HEK293 (cell line): ENCODE results near the gene ADGRL1.
A peak's percentile ranks its signal among the peaks of the same experiment; 100 is the strongest.

ENCODE experiments used
- CTCF ChIA-PET: fragments of 350-600 bp; formaldehyde crosslinking; extraction: SDS; loops from one replicate; lab custom pipeline; 2021; ENCODE audit warnings: antibody characterized with exemption; lab: Yijun Ruan, JAX
- POLR2A ChIA-PET: fragments of 300-600 bp; formaldehyde crosslinking; extraction: SDS; loops from one replicate; lab custom pipeline; 2020; ENCODE audit warnings: antibody characterized with exemption, inconsistent platforms; lab: Yijun Ruan, JAX
- H3K27ac ChIP-seq: fragments of 200-500 bp; sonication (Bioruptor generic); 2 replicates; pipeline ENCODE4 v1.5.1; 2014; ENCODE audit warnings: low read depth, low read length, control low read depth, inconsistent platforms; ENCODE audit errors: extremely low read depth
- H3K36me3 ChIP-seq, 2 experiments: fragments of 200-500 bp in 1 of 2; sonication (Bioruptor generic) in 1 of 2; 1 replicate in 1 of 2; 2 replicates in 1 of 2; pipeline ENCODE4 v1.5.1; 2014 to 2017; ENCODE audit warnings: inconsistent platforms in 2 of 2, low read length in 2 of 2; ENCODE audit not compliant: control insufficient read depth in 2 of 2, insufficient read depth in 1 of 2
- H3K4me1 ChIP-seq: fragments of 200-500 bp; sonication (Bioruptor generic); 2 replicates; pipeline ENCODE4 v1.5.1; 2014; ENCODE audit warnings: mild to moderate bottlenecking, low read length, inconsistent platforms; ENCODE audit not compliant: control insufficient read depth, insufficient read depth
- H3K4me3 ChIP-seq: 2 replicates; pipeline ENCODE4 v1.5.1; 2011; ENCODE audit warnings: low read depth, mild to moderate bottlenecking, control low read depth, low read length, moderate library complexity
- H3K9me3 ChIP-seq: fragments of 200-500 bp; sonication (Bioruptor generic); 2 replicates; pipeline ENCODE4 v1.5.1; 2014; ENCODE audit warnings: low read depth, low read length, inconsistent platforms; ENCODE audit not compliant: control insufficient read depth, insufficient read depth
- BCL11B ChIP-seq: fragments of 450-650 bp; formaldehyde crosslinking; IDR thresholded peaks from 2 replicates; pipeline ENCODE4 v1.5.1; 2016; ENCODE audit warnings: low read depth, missing biosample characterization, missing genetic modification characterization
- CTCF ChIP-seq: fragments of 450-650 bp; formaldehyde crosslinking; IDR thresholded peaks from 2 replicates; pipeline ENCODE4 v1.5.1; 2016; ENCODE audit warnings: missing biosample characterization, missing genetic modification characterization
- KLF17 ChIP-seq: fragments of 450-650 bp; formaldehyde crosslinking; IDR thresholded peaks from 2 replicates; pipeline ENCODE4 v1.5.1; 2016; ENCODE audit warnings: missing biosample characterization, missing genetic modification characterization
- PRDM1 ChIP-seq: fragments of 450-650 bp; formaldehyde crosslinking; IDR thresholded peaks from 2 replicates; pipeline ENCODE4; 2016; ENCODE audit warnings: missing biosample characterization, missing genetic modification characterization
- TSHZ1 ChIP-seq: fragments of 450-650 bp; formaldehyde crosslinking; IDR thresholded peaks from 2 replicates; pipeline ENCODE4 v1.5.1; 2016; ENCODE audit warnings: missing biosample characterization, missing genetic modification characterization, borderline replicate concordance
- YY1 ChIP-seq: fragments of 450-650 bp; formaldehyde crosslinking; IDR thresholded peaks from 2 replicates; pipeline ENCODE4 v1.5.1; 2018; ENCODE audit warnings: missing biosample characterization, missing genetic modification characterization
- ZBTB11 ChIP-seq: fragments of 450-650 bp; formaldehyde crosslinking; conservative IDR thresholded peaks from 2 replicates; pipeline ENCODE4 v1.5.1; 2016; ENCODE audit warnings: low read depth, missing biosample characterization, missing genetic modification characterization
- ZEB2 ChIP-seq: fragments of 450-650 bp; formaldehyde crosslinking; IDR thresholded peaks from 2 replicates; pipeline ENCODE4 v1.5.1; 2016; ENCODE audit warnings: missing biosample characterization, missing genetic modification characterization
- ZFP37 ChIP-seq: fragments of 450-650 bp; formaldehyde crosslinking; IDR thresholded peaks from 2 replicates; pipeline ENCODE4 v1.5.1; 2016; ENCODE audit warnings: missing biosample characterization, missing genetic modification characterization
- ZNF140 ChIP-seq: fragments of 450-650 bp; formaldehyde crosslinking; IDR thresholded peaks from 2 replicates; pipeline ENCODE4 v1.5.1; 2016; ENCODE audit warnings: missing biosample characterization, missing genetic modification characterization
- ZNF19 ChIP-seq: fragments of 450-650 bp; formaldehyde crosslinking; IDR thresholded peaks from 2 replicates; pipeline ENCODE4; 2016; ENCODE audit warnings: missing biosample characterization, missing genetic modification characterization, low read depth
- ZNF2 ChIP-seq: fragments of 450-650 bp; formaldehyde crosslinking; IDR thresholded peaks from 2 replicates; pipeline ENCODE4 v1.5.1; 2016; ENCODE audit warnings: missing biosample characterization, missing genetic modification characterization
- ZNF211 ChIP-seq: fragments of 450-650 bp; formaldehyde crosslinking; IDR thresholded peaks from 2 replicates; pipeline ENCODE4 v1.5.1; 2016; ENCODE audit warnings: low read depth, missing biosample characterization, missing genetic modification characterization
- ZNF335 ChIP-seq: fragments of 450-650 bp; formaldehyde crosslinking; conservative IDR thresholded peaks from 2 replicates; pipeline ENCODE4 v1.5.1; 2016; ENCODE audit warnings: missing biosample characterization, missing genetic modification characterization
- ZNF391 ChIP-seq: fragments of 450-650 bp; formaldehyde crosslinking; IDR thresholded peaks from 2 replicates; pipeline ENCODE4 v1.5.1; 2016; ENCODE audit warnings: low read depth, missing biosample characterization, missing genetic modification characterization, borderline replicate concordance
- ZNF449 ChIP-seq: fragments of 450-650 bp; formaldehyde crosslinking; IDR thresholded peaks from 2 replicates; pipeline ENCODE4 v1.5.1; 2017; ENCODE audit warnings: missing biosample characterization, mild to moderate bottlenecking, missing genetic modification characterization, moderate library complexity
- ZNF501 ChIP-seq: fragments of 450-650 bp; formaldehyde crosslinking; IDR thresholded peaks from 2 replicates; pipeline ENCODE4 v1.5.1; 2016; ENCODE audit warnings: missing biosample characterization, missing genetic modification characterization
- ZNF513 ChIP-seq: fragments of 450-650 bp; IDR thresholded peaks from 2 replicates; pipeline ENCODE4 v1.5.1; 2018; ENCODE audit warnings: missing biosample characterization, missing genetic modification characterization
- ZNF514 ChIP-seq: fragments of 450-650 bp; formaldehyde crosslinking; IDR thresholded peaks from 2 replicates; pipeline ENCODE4 v1.5.1; 2016; ENCODE audit warnings: missing biosample characterization, missing genetic modification characterization
- ZNF530 ChIP-seq: fragments of 450-650 bp; formaldehyde crosslinking; IDR thresholded peaks from 2 replicates; pipeline ENCODE4 v1.5.1; 2016; ENCODE audit warnings: low read depth, missing biosample characterization, missing genetic modification characterization
- ZNF560 ChIP-seq: fragments of 450-650 bp; formaldehyde crosslinking; IDR thresholded peaks from 2 replicates; pipeline ENCODE4 v1.5.1; 2017; ENCODE audit warnings: missing biosample characterization, missing genetic modification characterization, borderline replicate concordance
- ZNF561 ChIP-seq: fragments of 450-650 bp; IDR thresholded peaks from 2 replicates; pipeline ENCODE4 v1.5.1; 2018; ENCODE audit warnings: missing biosample characterization, missing genetic modification characterization, borderline replicate concordance
- ZNF621 ChIP-seq: fragments of 450-650 bp; formaldehyde crosslinking; IDR thresholded peaks from 2 replicates; pipeline ENCODE4 v1.5.1; 2017; ENCODE audit warnings: missing biosample characterization, missing genetic modification characterization
- ZNF626 ChIP-seq: fragments of 450-650 bp; sonication (Bioruptor Pico); formaldehyde crosslinking; IDR thresholded peaks from 2 replicates; pipeline ENCODE4 v1.5.1; 2018; ENCODE audit warnings: missing biosample characterization, missing genetic modification characterization, inconsistent platforms
- ZNF707 ChIP-seq: fragments of 450-650 bp; formaldehyde crosslinking; IDR thresholded peaks from 2 replicates; pipeline ENCODE4 v1.5.1; 2016; ENCODE audit warnings: missing biosample characterization, missing genetic modification characterization

The ADGRL1 gene

GRCh38 chr19:14248578-14249011 lies 42.6 kb upstream of the ADGRL1 start:
- no peaks in the 10 kb centered on the region for H3K36me3 ChIP-seq
- H3K27ac ChIP-seq, result peak overlapping the region; percentile 41; the same call in 1 of the 2 replicates
- H3K4me3 ChIP-seq, result peak overlapping the region; percentile 37
- H3K4me1 ChIP-seq, result no peaks in the 10 kb centered on the region
- POLR2A ChIA-PET, result no interaction called here
- CTCF ChIA-PET, result no interaction called here
- no peaks in the 10 kb centered on the region for H3K9me3 ChIP-seq
- TF ChIP-seq ZNF707 (tag by site-specific recombination), result no peak
- peak; percentile 36; the same call in 1 of the 2 replicates for TF ChIP-seq ZNF335 (tag by site-specific recombination)
- TF ChIP-seq CTCF (tag by site-specific recombination), result no peak
- no peak for TF ChIP-seq ZNF211 (tag by site-specific recombination)
- no peak for TF ChIP-seq ZNF530
- no peak for TF ChIP-seq ZNF621 (tag by site-specific recombination)
- peak; percentile 64 for TF ChIP-seq ZNF561 (tag by site-specific recombination)
- no peak for TF ChIP-seq ZNF514 (tag by site-specific recombination)
- no peak for TF ChIP-seq ZNF626 (tag by site-specific recombination)
- no peak for TF ChIP-seq ZNF391 (tag by site-specific recombination)
- no peak for TF ChIP-seq BCL11B
- 0 out of 2 replicates have a peak, but pooled peaks have one; percentile 23 for TF ChIP-seq ZEB2
- no peak for TF ChIP-seq ZNF560
- no peak for TF ChIP-seq ZBTB11 (tag by site-specific recombination)
- no peak for TF ChIP-seq ZFP37 (tag by site-specific recombination)
- no peak for TF ChIP-seq PRDM1 (tag by site-specific recombination)
- peak; percentile 83; the same call in 1 of the 2 replicates for TF ChIP-seq YY1 (tag by site-specific recombination)
- TF ChIP-seq TSHZ1, result no peak
- TF ChIP-seq ZNF2 (tag by site-specific recombination), result no peak
- no peak; the same call in 1 of the 2 replicates for TF ChIP-seq KLF17 (tag by site-specific recombination)
- no peak for TF ChIP-seq ZNF19 (tag by site-specific recombination)
- TF ChIP-seq ZNF501 (tag by site-specific recombination), result no peak
- no peak for TF ChIP-seq ZNF449 (tag by site-specific recombination)
- no peak for TF ChIP-seq ZNF513 (tag by site-specific recombination)
- no peak for TF ChIP-seq ZNF140
